HUES48 (cell line): ENCODE results near the gene PDSS2.
"Not testable (repeated sequence)": the region's sequence is repeated elsewhere in the genome, so short reads cannot be mapped to it uniquely, and the experiment has no call there.

Source experiments
- H3K27ac ChIP-seq: one replicate; pipeline ENCODE4 v1.7.0; 2013; ENCODE audit warnings: low read depth, low read length, inconsistent platforms
- H3K27me3 ChIP-seq: 2 replicates; pipeline ENCODE4 v1.6.1; 2013; ENCODE audit warnings: mild to moderate bottlenecking, low read length; ENCODE audit not compliant: control insufficient read depth, insufficient read depth
- H3K36me3 ChIP-seq: 2 replicates; pipeline ENCODE4 v1.6.1; 2013; ENCODE audit warnings: low read length; ENCODE audit not compliant: control insufficient read depth, insufficient read depth
- H3K4me1 ChIP-seq: 2 replicates; pipeline ENCODE4 v1.6.1; 2013; ENCODE audit warnings: mild to moderate bottlenecking, low read length; ENCODE audit not compliant: control insufficient read depth, insufficient read depth
- H3K4me3 ChIP-seq: 2 replicates; pipeline ENCODE4 v1.5.1; 2013; ENCODE audit warnings: mild to moderate bottlenecking, low read depth, low read length
- H3K9ac ChIP-seq: 2 replicates; pipeline ENCODE4 v1.6.1; 2013; ENCODE audit warnings: mild to moderate bottlenecking, low read depth, low read length, moderate library complexity
- H3K9me3 ChIP-seq: 2 replicates; pipeline ENCODE4 v1.6.1; 2013; ENCODE audit warnings: low read length; ENCODE audit not compliant: control insufficient read depth, insufficient read depth

Gene PDSS2

DNA sequence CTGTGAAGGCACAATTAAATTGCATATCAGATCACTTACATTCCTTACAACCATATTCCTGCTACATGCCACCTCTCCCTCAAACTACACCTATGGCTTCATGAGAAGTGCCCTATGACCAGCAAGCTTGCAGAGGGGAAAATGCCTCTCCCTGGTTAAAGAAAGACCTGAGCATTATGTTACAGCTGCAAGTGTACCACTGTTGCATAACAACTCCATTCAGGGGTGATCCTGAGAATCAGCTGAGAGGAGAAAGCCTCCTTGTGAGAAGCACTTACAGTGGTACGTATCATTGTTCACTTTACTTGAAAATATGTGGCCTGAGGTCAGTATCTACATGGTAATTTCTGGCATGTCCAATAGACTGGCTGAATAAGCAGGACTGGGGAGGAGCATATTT lies 20.0 kb downstream of the PDSS2 start:
- no peak overlapping the region for H3K9ac ChIP-seq
- H3K4me3 ChIP-seq = no peak overlapping the region
- H3K36me3 ChIP-seq = no peaks in the 10 kb centered on the region
- no peaks in the 10 kb centered on the region for H3K4me1 ChIP-seq
- no peaks in the 10 kb centered on the region for H3K9me3 ChIP-seq
- no peaks in the 10 kb centered on the region for H3K27me3 ChIP-seq
- H3K27ac ChIP-seq = no peak overlapping the region

DNA sequence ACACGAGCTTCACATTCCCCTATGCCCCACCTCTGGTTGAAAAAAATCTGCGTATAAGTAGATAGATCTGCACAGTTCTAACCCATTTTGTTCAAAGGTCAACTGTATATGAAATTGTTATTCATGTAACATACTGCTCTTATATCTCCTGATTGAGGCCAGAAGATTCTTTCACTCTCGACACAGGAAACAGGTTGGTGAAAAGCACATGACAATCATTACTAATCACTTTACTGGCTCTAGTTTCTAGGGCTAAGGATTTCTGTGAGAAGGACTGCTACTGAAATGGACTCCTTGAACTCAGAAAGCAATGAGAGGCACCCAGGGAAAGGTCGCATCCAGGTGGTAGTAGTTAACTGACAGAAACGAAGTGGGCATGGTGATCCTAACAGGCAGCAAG lies 21.7 kb downstream of the PDSS2 start:
- no peak overlapping the region for H3K27ac ChIP-seq
- H3K9ac ChIP-seq = no peak overlapping the region
- no peaks in the 10 kb centered on the region for H3K4me1 ChIP-seq
- H3K4me3 ChIP-seq = no peak overlapping the region
- no peaks in the 10 kb centered on the region for H3K9me3 ChIP-seq
- H3K27me3 ChIP-seq = no peaks in the 10 kb centered on the region
- H3K36me3 ChIP-seq = no peaks in the 10 kb centered on the region

DNA sequence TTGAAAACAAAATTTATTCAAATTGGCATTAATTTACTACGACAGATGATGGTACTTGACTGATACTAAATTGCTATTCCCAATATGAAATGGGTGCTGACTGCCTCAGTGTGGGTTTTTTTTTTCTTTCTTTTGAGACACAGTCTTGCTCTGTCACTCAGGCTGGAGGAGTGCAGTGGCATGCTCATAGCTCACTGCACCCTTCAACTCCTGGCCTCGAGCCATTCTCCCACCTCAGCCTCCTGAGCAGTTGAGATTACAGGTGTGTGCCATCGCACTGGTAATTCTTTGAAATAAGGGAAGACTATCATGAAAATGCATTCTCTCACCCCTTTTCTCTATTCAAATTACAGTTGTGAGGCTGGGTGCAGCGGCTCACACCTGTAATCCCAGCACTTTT lies 22.5 kb downstream of the PDSS2 start:
- Histone ChIP-seq H3K27ac (no peak overlapping the region), H3K9me3 (no peaks in the 10 kb centered on the region), H3K4me3 (no peak overlapping the region), H3K4me1 (no peaks in the 10 kb centered on the region), H3K27me3 (no peaks in the 10 kb centered on the region), H3K9ac (no peak overlapping the region), H3K36me3 (no peaks in the 10 kb centered on the region)

DNA sequence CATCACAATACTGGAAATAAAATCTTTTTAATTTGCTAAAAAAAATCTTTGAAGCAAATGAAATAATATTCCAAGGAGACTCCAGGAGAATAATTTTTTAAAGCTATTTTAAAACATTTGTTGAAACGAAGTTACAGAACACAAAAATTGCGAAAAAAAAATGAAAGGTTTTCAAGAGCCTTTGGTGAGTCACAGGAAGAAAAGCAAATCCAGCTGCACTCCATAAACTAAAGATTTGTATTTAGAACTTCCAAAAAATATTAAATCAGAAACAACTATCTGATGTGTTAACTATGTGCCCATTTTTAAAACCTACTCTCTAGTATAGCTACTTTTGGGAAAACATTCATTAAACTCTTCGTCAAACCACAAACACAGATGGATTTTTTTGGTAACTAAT lies 23.6 kb downstream of the PDSS2 start:
- no peaks in the 10 kb centered on the region for H3K36me3 ChIP-seq
- no peak overlapping the region for H3K9ac ChIP-seq
- no peaks in the 10 kb centered on the region for H3K9me3 ChIP-seq
- no peak overlapping the region for H3K4me3 ChIP-seq
- no peaks in the 10 kb centered on the region for H3K27me3 ChIP-seq
- no peaks in the 10 kb centered on the region for H3K4me1 ChIP-seq
- no peak overlapping the region for H3K27ac ChIP-seq

DNA sequence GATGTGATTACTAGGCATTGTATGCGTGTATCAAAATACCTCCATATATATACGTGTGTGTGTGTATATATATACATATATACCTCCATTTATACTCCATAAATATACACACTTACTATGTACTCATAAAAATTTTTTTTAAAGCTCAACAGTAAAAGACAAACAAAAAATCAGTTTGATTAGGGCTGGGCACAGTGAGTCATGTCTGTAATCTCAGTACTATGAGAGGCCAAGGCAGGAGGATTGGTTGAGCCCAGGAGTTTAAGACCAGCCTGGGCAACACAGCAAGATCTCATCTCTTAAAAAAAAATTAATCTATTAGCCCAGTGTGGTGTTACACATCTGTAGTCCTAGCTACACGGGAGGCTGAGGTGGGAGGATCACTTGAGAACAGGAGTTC lies 24.6 kb downstream of the PDSS2 start:
- no peak overlapping the region for H3K9ac ChIP-seq
- H3K4me3 ChIP-seq = no peak overlapping the region
- no peaks in the 10 kb centered on the region for H3K27me3 ChIP-seq
- H3K4me1 ChIP-seq = no peaks in the 10 kb centered on the region
- no peaks in the 10 kb centered on the region for H3K36me3 ChIP-seq
- no peak overlapping the region for H3K27ac ChIP-seq
- H3K9me3 ChIP-seq = no peaks in the 10 kb centered on the region

DNA sequence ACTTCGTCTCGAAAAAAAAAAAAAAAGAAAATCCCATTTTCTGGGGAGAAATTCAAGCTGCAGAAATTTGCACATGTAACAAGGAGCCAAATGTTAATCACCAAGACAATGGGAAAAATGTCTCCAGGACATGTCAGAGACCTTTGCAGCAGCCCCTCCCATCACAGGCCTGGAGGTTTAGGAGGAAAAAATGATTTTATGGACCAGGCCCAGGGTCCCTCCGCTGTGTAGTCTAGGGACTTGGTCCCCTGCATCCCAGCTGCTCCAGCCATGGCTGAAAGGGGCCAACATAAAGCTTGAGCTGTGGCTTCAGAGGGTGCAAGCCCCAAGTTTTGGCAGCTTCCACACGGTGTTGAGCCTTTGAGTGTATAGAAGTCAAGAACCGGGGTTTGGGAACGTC lies 33.4 kb downstream of the PDSS2 start:
- H3K27ac ChIP-seq, H3K9ac ChIP-seq, H3K36me3 ChIP-seq, H3K4me1 ChIP-seq, H3K27me3 ChIP-seq, H3K4me3 ChIP-seq: not testable (repeated sequence)
- peaks cover 21% of the 10 kb centered on the region for H3K9me3 ChIP-seq

DNA sequence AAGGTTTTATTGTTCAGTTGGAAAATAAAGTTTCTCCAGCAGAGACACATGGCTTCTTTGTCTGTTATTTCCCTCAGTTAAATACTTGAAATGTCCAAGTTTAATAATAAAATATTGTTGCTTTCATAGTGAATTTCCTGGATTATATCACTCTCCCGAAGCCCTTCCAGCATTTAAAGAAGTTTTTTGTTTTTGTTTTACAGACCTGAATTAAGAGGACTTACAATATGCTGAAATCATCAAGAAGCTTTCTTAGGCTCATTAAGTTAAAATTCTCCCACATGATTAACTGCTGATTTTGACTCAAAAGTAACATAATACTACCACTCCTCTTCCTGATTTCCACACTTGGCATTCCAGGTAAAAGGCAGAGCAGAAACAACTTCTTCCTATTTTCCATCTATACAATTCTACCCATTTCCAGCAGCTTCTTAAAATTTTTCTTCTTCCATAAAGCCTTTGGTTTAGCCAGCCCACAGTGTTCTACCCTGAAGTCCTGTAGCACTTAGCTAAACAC lies 35.8 kb downstream of the PDSS2 start:
- no peaks in the 10 kb centered on the region for H3K27me3 ChIP-seq
- no peak overlapping the region for H3K4me3 ChIP-seq

DNA sequence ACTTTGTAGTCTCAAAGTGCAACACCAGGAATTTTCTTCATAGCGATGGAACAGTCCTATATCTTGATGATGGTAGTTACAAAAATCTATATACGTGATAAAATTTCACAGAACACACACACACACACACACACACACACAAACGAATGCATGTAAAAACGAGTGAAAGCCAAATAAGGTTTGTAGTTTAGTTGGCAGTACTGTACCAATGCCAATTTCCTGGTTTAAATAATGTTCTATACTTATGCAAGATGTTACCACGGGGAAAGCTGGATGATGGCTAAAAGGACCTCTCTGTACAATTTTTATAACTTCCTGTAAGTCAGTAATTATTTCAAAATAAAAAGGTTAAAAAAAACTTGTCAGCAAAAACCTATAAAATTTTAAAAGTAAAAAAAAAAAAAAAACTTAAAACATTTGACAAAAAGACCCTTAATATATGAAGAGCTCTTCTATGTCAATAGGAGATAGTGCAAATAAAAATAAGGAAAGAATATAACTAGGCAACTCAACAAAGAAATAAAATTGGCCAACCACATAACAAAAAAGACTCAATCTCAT lies 37.6 kb downstream of the PDSS2 start:
- H3K36me3 ChIP-seq = no peaks in the 10 kb centered on the region
- no peaks in the 10 kb centered on the region for H3K27me3 ChIP-seq
- H3K9me3 ChIP-seq = peaks cover 10% of the 10 kb centered on the region
- no peaks in the 10 kb centered on the region; the same call in 1 of the 2 replicates for H3K4me1 ChIP-seq
- H3K4me3 ChIP-seq = no peak overlapping the region
- no peak overlapping the region for H3K27ac ChIP-seq
- H3K9ac ChIP-seq = no peak overlapping the region

More for the DNA sequence above, 35.8 kb downstream of the PDSS2 start:
- no peak overlapping the region for H3K27ac ChIP-seq
- no peaks in the 10 kb centered on the region for H3K36me3 ChIP-seq
- peaks cover 21% of the 10 kb centered on the region for H3K9me3 ChIP-seq
- no peak overlapping the region for H3K9ac ChIP-seq
- H3K4me1 ChIP-seq = no peaks in the 10 kb centered on the region; the same call in 1 of the 2 replicates

DNA sequence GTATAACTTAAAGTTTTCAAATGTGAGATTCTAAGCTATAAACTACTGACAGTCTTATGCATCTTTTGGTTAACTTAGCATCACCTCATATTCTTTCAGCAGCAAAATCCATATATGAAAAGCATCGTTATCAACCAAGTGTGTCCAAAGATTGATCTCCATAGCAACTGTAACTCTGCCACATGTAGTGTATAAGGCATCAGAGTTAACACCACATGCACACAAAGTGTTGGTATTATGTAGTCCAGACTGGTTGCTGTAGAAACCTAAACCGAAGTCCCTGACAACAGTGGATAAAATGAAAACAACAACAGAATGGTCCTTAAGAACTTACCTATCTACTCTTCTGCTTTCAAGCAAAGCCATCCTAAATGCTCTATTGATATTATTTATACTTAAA lies 39.6 kb downstream of the PDSS2 start:
- H3K4me3 ChIP-seq = no peak overlapping the region
- H3K4me1 ChIP-seq = peaks cover 19% of the 10 kb centered on the region
- H3K27me3 ChIP-seq = no peaks in the 10 kb centered on the region
- H3K36me3 ChIP-seq = no peaks in the 10 kb centered on the region
- H3K9ac ChIP-seq = no peak overlapping the region
- H3K27ac ChIP-seq = no peak overlapping the region
- H3K9me3 ChIP-seq = 0 out of 2 replicates have a peak, but pooled peaks cover 2% of the 10 kb centered on the region

DNA sequence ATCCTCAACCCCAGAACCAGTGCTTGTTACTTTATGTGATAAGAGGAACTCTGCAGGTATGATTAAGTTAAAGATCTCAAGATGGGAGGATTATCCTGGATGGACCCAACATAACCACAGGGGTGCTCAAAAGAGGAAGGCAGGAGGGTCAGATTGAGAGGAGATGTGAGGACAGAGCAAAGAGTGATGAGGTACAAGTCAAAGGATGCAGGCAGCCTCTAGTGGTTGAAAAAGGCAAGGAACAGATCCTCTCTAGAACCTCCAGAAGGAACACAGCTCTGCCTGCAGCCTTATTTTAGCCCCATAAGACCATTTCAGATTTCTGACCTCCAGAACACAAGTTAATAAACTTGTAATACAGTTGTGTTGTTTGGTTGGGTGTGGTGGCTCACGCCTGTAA lies 41.2 kb downstream of the PDSS2 start:
- H3K4me1 ChIP-seq = peaks cover 31% of the 10 kb centered on the region
- H3K27me3 ChIP-seq = no peaks in the 10 kb centered on the region
- H3K27ac ChIP-seq = no peak overlapping the region
- H3K9ac ChIP-seq = no peak overlapping the region
- no peak overlapping the region for H3K4me3 ChIP-seq
- no peaks in the 10 kb centered on the region for H3K36me3 ChIP-seq
- no peaks in the 10 kb centered on the region for H3K9me3 ChIP-seq

DNA sequence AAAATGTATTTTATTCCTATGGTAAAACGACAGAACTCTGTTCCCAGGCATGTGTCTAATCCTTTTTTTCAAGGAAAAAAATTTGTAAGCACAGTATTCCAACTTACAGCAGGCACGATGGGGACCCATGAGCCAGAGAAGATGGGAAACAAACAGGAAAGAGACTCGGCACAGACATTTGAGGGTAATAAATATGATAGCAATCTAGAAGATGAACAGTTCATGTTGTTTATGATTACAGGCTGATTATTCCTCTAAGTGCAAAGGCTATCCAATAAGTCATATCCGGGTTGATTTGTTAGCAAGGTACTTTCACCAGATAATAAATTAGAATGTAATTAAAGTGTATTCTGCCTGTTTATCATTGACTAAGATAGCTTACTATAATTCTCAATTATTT lies 43.2 kb downstream of the PDSS2 start:
- H3K4me3 ChIP-seq = no peak overlapping the region
- H3K36me3 ChIP-seq = no peaks in the 10 kb centered on the region
- H3K27me3 ChIP-seq = no peaks in the 10 kb centered on the region
- peaks cover 31% of the 10 kb centered on the region for H3K4me1 ChIP-seq
- no peaks in the 10 kb centered on the region for H3K9me3 ChIP-seq
- H3K27ac ChIP-seq = no peak overlapping the region
- H3K9ac ChIP-seq = no peak overlapping the region
